NCI-H2107 treated with DMSO at 0.1 percent for 48 hours (cell line): Measurements from ENCODE around the gene STEAP4.
"Not testable (repeated sequence)": the region's sequence is repeated elsewhere in the genome, so short reads cannot be mapped to it uniquely, and the experiment has no call there.

ENCODE experiments used
- DNase-seq: peaks from one replicate; lab custom pipeline; 2025; ENCODE audit not compliant: unreplicated experiment; lab: John Stamatoyannopoulos, UW

Gene STEAP4

DNA sequence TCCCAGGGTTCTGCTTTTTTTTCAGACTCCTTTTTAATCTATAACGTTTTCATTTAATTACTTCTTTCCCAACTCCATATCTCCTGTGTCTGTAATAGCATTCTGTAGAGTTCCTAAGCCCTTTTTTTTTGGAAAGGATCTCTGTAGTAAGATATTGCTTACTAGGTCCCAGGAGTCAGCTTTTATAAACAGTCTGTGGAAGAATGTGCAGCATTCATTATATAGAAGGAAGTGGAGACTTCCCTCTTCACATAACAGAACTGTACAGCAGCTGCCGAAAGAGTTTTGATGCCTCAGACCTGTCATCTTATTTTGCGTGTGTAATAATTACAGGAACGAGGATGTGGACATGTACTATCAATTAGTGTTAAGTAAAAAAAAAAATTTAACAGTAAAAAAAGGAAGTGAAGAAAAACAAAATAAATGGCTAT, 7.4 kb upstream of the STEAP4 start:
- no peak for DNase-seq

DNA sequence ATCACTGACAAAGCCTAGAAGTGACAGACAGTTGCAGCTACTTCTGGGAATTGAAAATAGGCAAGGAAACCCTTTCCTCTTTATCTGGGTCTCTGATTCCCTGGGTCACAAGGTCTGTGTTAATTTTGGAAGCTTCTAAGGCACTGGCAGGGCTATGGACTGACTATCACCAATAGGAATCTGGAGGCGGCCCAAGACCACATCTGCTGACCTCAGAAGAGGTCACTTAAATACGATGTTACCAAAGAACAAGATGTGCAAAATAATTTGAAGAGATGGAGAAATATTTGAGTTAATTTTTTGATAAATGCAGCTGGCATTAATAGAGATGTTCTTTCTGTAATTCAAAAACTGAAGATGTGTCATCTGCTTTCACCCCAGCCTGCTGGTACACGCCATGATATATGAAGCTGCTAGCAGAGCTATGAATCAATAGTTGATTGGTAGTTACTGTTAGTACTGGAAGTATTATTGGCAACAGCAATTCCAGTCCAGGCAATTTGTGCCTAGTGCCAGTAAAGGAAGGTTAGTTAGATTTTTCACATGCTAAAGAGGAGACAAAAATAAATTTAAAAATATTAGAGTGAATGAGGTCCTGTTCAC, 5.5 kb upstream of the STEAP4 start:
- no peak for DNase-seq

DNA sequence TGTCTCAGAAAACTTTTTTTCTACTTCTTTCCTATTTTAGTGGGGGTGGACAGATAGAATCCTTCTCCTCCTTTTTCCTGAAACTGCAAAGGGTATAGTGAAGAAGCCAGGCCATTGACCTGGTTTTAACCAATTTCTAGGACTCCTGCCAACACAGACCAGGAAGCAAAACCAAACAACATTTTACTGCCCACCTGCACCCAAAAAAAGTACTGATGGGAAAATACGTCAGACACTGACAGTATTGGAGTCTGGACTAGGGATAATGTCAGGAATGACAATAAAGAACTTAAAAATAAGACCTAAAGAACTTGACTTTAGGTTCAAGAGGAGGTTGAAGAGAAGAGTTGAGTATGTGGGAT, 5.0 kb upstream of the STEAP4 start:
- DNase-seq: no peak

DNA sequence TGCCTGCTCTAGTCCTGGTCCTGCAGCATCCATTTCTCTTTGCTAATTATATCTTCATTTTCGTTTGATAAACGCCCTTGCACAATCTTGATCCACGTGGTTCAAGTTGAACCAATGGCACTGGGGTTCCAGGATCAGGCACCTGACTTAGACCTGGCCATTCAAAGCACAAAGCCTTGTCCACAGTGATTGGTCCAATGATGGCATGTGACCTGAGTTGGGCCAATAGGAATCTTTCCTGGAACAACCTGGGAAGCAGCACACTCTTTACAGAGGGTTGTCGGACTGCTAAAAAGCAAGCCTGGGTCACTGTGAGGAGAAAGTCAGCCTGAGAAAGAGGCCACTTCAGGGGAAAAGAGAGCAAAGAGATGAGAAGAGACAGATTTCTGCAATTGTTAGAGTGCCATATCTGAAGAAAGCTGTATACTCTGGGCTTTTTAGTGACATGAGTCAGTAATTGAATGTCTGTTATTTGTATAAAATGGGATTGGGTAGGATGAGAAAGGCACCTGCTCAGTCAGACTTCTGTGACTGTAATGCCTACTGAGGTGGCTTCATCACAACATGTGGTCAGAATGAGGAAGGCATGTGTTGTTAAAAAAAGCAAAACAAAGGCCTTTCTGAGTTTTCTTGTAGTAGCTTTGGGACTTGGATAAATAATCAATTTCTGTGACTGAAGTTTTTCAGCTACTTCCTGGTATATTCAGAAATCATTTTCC, 4.4 kb upstream of the STEAP4 start:
- DNase-seq: no peak

DNA sequence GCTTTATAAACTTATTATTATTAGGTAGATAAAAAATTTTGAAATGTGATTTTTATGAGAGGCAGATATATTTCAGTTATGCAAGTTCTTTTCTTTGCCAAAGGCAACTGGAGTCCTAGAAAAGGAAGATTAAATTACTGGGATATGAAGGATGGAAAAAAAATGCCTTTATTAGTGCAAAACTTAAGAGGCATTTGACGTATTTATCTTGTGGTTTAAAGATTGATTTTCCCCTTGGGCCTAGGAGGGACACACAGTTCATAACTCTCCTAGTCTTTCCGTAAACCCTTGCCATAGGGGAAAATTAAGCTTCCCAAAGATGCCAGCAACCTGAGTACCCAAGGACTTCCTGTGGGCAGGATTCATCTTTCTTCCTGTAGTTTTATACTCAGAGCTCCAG, 3.1 kb upstream of the STEAP4 start:
- no peak for DNase-seq

DNA sequence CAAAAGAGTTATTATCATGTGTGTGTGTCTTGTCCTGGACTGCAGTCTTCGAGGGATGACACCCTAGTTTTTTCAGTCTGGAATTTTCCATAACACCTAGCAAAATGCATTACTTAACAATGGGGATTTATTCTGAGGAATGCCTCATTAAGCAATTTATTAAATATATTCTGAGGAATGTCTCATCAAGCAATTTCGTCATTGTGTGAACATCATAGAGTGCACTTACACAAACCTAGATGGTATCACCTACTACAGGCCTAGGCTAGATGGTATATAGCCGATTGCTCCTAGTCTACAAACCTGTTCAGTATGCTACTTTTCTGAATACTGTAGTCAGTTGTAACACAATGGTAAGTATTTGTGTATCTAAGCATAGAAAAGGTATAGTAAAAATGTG, 1.1 kb upstream of the STEAP4 start:
- no peak for DNase-seq

DNA sequence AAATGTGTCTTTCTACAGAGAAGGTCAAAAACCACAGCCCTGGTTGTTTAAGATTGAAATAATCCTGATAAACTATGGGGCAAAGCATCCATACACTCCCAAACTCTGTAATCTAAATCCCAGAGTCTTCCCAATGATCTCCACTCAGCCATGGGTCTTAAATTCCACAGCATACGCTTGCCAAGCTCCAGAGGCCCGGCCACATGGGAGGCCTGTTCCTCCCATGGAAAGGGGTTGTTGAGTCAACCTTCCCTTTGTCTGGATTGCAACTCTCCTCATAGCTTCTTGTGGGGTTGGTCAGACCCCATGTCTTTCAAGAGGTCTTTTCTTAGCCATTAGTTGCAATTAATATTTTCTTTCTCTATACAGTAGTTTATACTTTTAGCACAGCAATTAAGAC, 718 bp upstream of the STEAP4 start:
- no peak for DNase-seq

DNA sequence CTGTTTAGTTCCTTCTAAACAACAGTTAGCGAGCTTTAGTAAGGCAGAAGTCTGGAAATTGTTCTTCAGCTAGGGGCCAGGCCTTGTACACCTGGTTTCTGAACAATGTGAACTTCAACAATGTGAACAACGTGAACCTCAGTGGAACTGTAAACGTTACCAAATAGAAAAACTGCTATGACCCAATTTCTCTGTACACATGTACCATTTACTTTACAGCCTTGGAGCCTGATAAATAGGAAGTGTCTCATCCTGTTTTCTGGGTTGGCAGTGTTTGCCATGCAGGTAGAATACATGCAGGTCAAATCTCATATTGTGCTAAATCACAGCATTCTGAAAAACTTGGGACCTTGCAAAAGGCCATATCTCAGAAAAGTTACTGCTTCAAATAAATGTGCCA, 1.6 kb downstream of the STEAP4 start:
- no peak for DNase-seq

DNA sequence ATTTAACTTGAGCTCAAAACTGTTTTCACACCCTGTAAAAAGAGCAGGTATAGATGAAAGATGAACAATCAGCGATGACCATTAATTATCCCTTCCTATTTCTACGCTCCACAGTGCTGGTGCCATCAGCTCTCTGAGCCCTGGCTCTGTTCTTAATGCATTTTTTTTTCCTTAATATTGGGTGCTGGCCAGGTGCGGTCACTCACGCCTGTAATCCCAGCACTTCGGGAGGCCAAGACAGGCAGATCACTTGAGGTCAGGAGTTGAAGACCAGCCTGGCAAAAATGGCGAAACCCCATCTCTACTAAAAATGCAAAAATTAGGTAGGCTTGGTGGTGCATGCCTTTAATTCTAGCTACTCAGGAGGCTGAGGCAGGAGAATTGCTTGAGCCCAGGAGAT, 4.2 kb downstream of the STEAP4 start:
- no peak for DNase-seq

DNA sequence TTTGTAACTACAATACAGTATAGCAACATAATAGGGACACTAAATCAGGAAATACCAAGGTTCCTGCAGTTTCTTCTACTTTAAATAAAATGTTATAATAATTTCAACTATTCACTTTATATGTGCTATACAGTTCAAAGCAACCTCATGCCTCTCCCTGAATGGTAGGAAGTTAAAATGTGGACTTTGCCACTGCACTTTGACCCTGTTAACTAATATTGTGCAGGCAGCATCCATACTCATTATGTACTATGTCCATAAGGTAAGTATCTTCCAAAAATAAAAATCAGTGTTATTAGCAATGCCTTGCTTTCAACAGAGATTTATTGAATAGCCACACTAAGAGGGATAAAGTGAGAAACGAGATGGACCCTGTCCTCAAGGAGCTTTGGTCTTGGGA, 4.8 kb downstream of the STEAP4 start:
- DNase-seq: no peak

DNA sequence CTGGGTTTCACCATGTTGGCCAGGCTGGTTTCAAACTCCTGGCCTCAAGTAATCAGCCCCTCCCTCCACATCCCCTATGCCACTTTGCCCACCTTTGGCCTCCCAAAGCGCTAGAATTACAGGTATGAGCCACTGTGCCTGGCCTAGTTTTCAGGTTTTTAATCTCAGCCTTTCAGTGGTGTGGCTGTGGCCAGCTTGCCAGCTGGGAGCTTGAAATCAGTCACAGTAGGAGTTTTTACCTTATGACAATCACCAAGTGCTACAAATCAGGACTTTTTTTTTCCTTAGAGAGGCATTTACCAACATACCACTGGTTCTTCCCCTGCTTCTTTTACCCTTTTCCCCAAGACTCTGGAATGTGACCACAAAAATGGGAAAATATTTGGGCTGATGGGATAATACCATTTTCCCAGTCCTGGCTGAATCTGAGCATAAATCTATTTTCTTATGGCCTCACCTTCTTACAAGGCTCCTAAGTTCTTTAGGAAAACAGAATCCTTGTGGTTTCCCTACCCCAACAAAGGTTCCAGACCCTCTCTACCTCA, 6.2 kb downstream of the STEAP4 start:
- no peak for DNase-seq

DNA sequence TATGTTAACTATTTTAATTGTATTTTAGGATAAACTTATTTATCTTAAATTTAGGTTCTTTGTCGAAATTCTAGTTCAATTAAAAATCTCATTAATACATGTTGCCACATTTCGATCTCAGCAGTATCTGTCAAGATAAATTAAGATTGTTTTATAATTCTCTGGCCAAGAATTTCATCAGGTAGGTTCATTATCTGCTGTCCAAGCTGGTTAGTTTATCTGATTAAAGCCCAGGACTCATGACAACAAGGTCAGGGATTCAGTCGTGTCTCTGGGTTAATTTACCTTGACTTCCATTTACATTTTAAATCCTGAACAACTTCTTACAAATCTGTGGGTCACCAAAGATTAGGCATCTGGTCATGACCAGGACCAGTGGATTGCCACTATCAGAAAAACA, 7.6 kb downstream of the STEAP4 start:
- no peak for DNase-seq

DNA sequence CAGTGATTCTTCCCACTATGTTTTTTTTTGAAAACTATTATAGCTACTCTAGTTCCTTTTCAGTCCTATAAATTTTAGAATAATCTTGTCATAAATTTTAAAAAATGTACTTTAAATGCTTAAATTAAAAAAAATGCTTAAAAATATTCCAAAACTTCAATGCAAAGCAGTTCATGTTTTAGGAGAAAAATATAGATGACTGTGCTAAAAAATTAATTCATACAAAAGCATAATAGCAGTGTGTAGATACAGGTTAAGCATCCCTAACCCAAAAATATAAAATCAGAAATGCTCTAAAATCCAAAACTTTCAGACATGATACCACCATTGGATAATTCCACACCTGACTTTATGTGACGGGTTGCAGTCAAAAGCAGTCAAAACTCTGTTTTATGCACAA, 12.8 kb downstream of the STEAP4 start:
- no peak for DNase-seq

DNA sequence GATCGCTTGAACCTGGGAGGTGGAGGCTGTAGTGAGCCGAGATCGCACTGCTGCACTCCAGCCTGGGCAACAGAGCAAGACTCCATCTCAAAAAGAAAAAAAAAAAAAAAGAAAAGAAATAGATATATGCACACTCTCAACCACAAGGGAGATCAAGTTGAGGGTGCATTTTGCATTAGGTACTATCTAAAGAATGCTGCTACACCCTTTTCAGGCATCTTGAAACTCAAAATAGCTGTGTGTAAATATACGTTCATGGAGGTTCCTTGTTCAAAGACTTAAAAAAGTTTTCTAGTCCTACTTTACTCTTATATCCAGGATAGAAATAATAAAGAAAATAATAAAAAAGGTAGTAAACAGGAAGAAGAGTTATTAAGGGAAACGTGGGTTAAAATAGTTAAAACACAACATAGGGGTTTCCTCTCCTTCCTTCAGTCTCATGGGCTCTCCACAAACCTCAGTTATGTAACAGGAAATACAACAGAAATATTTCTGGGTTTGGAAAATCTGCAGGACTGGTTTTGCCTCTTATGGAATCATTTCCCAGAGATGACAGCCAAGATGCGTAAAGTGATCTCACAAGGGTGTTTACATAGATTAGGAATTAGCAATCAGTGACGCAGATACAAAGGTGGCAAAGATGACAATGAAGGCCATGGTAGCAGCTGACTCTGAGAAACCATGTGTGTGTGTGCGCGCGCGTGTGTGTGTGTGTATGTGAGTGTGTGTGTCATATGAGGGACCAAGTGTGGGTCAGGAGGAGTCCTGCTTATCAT, 15.1 kb downstream of the STEAP4 start:
- no peak for DNase-seq

DNA sequence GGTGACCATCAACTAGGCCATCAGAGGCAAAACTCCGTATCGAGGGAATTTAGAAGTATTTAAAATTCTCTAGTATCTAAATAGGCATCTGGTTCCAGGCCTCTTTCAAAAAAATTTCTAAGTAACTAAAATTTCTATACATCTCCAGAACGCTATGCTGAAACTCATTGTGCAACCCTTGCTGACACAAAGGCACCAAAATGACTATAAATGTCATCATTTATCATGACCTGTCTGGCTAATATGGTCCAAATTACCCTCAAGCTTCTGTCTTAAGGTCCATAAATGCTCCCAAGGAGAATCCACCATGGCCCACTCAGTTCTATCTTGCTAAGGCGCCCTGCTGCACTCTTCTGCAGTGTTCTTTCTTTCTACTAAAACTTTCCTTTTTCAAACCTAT, 16.2 kb downstream of the STEAP4 start:
- no peak for DNase-seq

DNA sequence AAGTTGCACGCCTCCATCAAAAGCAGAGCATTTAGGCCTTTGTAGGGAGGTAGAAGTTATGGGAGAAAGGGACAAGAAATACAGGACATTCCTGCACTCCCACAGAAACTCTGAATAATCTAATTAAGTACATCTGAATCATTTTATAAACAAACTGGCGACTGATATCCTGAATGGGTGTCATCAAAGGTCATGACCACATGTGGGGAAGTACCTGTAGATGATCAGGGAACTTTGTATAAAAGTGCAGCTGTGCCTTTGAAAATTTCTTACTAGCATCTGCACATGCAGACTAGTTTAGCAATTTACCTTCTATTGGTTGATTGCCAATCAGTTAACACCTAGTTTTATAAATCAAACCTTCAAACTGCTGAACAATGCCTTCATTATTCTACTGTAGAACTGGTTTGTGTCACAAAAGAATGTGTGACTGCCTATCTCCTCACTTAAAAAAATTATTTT, 17.1 kb downstream of the STEAP4 start:
- DNase-seq: no peak

DNA sequence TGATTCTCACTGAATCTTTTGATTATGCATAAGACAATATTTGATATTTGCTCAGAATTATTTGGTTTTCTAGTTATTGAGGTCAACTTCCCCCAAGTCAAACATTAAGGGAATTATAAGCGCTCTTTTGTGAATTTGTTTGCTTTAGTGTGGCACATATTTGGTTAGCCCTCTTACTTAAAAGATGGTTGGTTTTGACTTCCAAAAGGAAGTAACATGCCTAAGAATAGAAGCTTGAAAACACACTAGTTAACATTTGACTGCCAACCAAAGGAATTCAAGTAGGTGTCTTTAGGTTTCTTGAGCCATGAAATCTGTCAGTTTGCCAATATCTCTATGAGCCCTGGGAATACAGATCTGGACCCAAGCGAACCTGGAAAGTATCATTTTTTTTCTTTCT, 24.9 kb downstream of the STEAP4 start:
- no peak for DNase-seq

DNA sequence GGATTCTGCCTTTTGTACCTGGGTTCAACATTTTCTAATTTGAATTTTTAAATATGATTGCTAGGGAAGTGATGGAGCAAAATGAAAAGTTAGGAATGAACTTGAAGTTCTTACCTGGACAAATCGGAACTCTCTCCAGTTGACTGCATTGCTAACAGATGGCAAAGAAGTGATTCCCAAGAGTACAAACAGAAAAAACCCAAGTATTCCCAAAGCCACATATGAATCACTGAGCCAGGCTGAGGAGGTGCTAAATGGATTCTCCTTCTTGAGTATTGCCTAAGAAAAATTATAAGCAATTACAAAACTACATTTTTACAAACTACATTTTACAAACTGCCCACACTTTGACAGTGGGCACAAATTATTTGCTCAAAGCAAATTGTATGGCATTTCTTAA, 25.9 kb downstream of the STEAP4 start:
- no peak for DNase-seq

DNA sequence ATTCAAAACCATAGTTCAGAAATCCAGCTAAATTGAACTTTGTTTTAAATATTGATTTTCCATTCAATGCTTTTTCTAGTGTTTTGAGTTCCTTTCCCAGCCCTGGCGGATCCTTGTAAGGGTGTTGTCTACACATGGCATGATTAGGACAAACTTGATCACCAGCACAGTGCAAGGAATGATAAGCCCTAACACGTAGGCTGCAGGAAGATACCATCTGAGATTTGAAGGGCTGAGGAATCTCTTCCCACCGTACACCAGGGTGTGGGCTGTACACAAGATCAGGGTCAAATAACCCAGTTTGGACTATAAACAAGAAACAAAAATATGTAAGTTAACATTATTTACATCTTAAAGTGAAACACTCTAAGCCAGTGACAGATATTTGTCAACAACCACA, 27.4 kb downstream of the STEAP4 start:
- no peak for DNase-seq

DNA sequence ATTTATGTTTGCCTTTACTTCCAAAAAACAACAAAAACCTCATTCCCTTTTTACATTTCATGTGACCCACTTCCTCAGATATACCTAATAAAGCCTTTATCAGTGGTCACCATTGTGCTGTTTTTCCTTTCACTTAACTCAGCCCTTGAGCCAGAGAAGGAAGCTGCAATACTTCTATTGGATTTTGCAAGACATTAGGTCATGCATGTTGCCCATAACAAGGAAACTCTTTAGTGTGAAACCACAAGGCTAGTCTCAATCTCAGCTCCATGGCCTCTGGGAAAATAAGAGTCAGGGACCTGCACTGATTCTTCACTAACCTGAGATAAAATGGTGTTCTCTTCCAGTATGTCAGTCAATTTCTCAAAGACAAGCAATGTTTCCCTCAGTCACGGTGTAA, 27.8 kb downstream of the STEAP4 start:
- DNase-seq: no peak

DNA sequence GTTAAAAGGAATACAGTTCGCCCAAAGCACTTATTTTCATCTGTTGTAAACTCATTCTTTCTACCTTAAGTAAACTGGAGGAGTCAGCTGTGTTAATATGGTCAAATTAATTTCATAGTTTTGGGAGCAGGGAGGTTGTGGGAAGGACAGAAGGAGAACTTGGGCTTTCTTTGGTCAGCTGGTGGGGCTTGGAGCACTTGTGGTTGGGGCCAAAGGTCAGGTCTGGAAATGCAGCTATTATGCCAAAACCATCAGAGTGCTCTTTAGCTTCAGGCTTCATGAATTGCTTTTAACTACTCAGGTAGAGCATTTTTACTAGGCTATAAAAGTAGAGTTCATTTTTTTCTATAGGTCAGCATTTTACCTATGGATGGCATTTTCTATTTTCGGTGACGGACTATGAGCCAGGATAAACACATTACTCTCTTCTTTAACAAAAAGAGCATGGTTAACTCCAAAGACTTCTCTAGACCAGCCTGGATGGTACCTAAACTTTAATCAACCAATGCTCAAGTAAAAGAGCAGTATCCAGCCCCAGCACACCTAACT, 30.0 kb downstream of the STEAP4 start:
- no peak for DNase-seq

DNA sequence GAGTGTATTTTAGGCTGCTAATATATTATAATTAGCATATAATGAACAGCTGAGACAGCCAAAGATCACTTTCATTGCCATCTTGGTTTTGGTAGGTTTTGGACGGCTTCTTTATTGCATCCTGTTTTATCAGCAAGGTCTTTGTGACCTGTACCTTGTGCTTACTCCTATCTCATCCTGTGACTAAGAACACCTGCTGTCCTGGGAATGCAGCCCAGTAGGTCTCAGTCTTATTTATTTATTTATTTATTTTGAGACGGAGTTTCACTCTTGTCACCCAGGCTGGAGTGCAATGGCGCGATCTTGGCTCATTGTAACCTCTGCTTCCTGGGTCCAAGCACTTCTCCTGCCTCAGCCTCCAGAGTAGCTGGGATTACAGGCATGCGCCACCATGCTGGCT, 31.8 kb downstream of the STEAP4 start:
- not testable (repeated sequence) for DNase-seq
